GM10248 (cell line): ENCODE results near the gene TMEM208.

Source experiments
- CTCF ChIA-PET: fragments of 300-600 bp; sonication (Branson Sonifier 250); formaldehyde crosslinking; extraction: SDS; loops from one replicate; lab custom pipeline; 2021; ENCODE audit warnings: antibody characterized with exemption; lab: Yijun Ruan, JAX
- POLR2A ChIA-PET: fragments of 350-650 bp; sonication (Branson Sonifier 250); formaldehyde crosslinking; extraction: SDS; loops from one replicate; lab custom pipeline; 2020; ENCODE audit warnings: antibody characterized with exemption; lab: Yijun Ruan, JAX
- DNase-seq: peaks from one replicate; pipeline ENCODE4 v3.0.0; 2012; ENCODE audit errors: extremely low spot score
- CTCF ChIP-seq: IDR thresholded peaks from 2 replicates; pipeline ENCODE4 v1.5.1; 2012; ENCODE audit warnings: mild to moderate bottlenecking, low read depth; ENCODE audit errors: extremely low read depth, missing control alignments, control extremely low read depth

The TMEM208 gene

DNA sequence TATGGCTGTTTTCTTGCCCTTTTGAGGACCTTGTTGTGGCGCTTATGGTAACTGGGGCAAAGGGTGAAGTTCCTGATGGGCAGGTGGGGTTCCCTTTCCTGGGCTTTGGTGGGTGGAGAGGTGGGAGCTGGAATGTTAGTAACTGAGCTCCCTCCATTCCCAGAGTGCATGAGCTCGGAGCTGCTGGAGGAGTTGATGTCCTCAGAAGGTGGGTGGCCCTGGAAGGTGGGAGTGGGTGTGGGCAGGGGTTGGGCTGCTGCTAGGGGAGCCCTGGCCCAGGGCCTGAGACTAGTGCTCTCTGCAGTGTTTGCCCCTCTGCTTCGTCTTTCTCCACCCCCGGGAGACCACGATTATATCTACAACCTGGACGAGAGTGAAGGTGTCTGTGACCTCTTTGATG is 29.2 kb upstream of the TMEM208 start:
- ChIA-PET CTCF (interaction anchor here (0.8 to 3.0 kb wide), 15 partner anchors 10 to 303 kb away, joined by 3 to 16 read pairs (median 3); partner anchors contain the start of genes NOL3 and TMEM208), POLR2A (interaction anchor here (0.7 kb wide), 1 partner anchor 13 kb away, joined by 4 read pairs; no protein-coding TSS in a partner anchor)
- no peak for DNase-seq
- no peak for TF ChIP-seq CTCF

- TF ChIP-seq CTCF = no peak
- POLR2A ChIA-PET = interaction anchor here (0.7 kb wide), 1 partner anchor 12 kb away, joined by 4 read pairs; no protein-coding TSS in a partner anchor
- CTCF ChIA-PET = interaction anchor here (0.7 to 3.0 kb wide), 16 partner anchors 9 to 303 kb away, joined by 3 to 16 read pairs (median 3); partner anchors contain the start of genes NOL3 and TMEM208
- DNase-seq = no peak
These were observed 28.6 kb upstream of the TMEM208 start for GRCh38 chr16:67198238-67198734.

DNA sequence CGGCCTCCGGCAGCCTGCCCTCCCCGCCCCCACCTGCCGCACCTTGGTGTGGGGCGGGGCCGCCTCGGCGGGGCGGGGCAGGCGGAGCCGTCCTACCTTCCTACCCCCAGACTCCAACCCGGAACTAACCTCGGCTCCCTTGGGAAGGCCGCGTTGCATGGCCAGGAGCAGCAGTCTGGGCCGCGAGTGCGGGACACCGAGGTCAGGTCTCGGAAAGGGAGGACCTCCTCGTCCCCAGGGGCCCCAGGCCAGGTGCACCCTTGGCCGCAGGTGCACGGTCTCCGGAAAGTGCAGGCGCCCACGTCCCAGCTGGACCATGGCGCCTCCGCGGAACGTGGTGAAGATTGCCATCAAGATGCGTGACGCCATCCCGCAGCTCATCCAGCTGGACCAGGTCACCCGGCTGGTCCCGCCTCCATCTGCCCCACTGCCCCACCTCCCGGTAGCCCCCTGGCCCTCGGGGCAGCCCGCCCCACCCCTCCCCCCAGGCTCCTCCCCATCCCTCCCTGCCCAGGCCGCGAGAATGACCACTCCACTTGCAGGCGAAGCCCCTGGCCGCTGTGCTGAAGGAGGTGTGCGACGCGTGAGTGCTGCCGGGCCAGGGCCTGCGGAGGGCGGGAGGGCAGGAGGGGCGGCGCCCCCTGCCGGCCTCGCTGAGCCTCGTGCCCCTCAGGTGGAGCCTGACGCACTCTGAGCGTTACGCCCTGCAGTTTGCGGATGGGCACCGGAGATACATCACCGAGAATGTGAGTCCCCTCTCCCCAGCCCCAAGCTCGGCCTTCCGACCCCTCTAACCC is 27.7 kb upstream of the TMEM208 start, which contains the start of gene ELMO3:
ELMO3 (plus strand) TSS at position 121 of the 797 bp plus-strand sequence; CDS start at position 317, 196 bp downstream.
- no peak for TF ChIP-seq CTCF
- CTCF ChIA-PET = interaction anchor here (0.7 to 3.0 kb wide), 7 partner anchors 19 to 246 kb away, joined by 3 to 16 read pairs (median 3); partner anchors contain the start of gene TMEM208
- POLR2A ChIA-PET = no interaction called here
- DNase-seq = no peak

DNA sequence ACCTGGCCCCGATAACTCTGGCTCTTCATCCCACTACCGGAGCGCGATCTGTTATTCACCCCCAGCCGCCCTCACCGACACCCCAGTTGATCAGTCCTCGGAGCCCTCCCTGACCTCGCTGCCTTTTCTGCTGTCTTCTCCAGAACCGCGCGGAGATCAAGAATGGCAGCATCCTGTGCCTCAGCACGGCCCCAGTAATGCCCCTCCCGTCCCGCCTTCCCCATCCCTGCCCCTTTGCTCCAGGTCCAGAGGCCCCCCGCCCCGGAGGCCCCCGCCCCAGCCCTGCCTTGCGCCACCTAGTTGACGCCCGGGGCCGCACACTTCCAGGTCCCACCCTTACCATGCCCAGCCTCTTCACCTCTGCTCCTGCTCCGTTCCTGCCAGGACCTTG is 27.1 kb upstream of the TMEM208 start:
- no peak for DNase-seq
- CTCF ChIA-PET = interaction anchor here (2.5 to 3.0 kb wide), 2 partner anchors 18 to 26 kb away, joined by 8 to 16 read pairs; partner anchors contain the start of gene TMEM208
- POLR2A ChIA-PET = no interaction called here

GRCh38 chr16:67200491-67200890 is 26.4 kb upstream of the TMEM208 start:
- TF ChIP-seq CTCF = no peak
- DNase-seq = no peak
- ChIA-PET POLR2A (no interaction called here), CTCF (no interaction called here)

More for the DNA sequence above, 27.1 kb upstream of the TMEM208 start:
- TF ChIP-seq CTCF = no peak
